ENCODE measurements around the gene SELENOM. TPM values are rescaled to one million over a fixed set of nuclear protein-coding genes. Genes with fewer than 3 reads are reported as not detected.

SELENOM gene
- total RNA-seq, 4 donors from 2014 or later = 37.4 to 72.1 (median 56.0) TPM

GRCh38 chr22:31083923-31084810, 23.2 kb downstream of the SELENOM start:
- Histone ChIP-seq H3K36me3 (peaks cover 17% of the 10 kb centered on the region), H3K27ac (peak overlapping the region; percentile 94), H3K27me3 (no peaks in the 10 kb centered on the region), H3K9me3 (no peaks in the 10 kb centered on the region), H3K4me1 (peaks cover 66% of the 10 kb centered on the region), H3K4me3 (peak overlapping the region; percentile 76)
- TF ChIP-seq POLR2AphosphoS5 (IDR thresholded peaks at IDR 0.05) = no peak
- TF ChIP-seq EP300 (IDR thresholded peaks at IDR 0.05) = no peak
- TF ChIP-seq POLR2A (IDR thresholded peaks at IDR 0.05) = no peak
- TF ChIP-seq CTCF (IDR thresholded peaks at IDR 0.05) = no peak
- no peak for DNase-seq (ENCODE audit: low spot score in 2 of 2)
- 6% methylated on average over 14 of the region's 18 CpGs for WGBS

GRCh38 chr22:31083377-31083768, 24.0 kb downstream of the SELENOM start:
- DNase-seq (ENCODE audit: low spot score in 2 of 2) = no peak
- Histone ChIP-seq H3K4me3 (peak overlapping the region; percentile 76), H3K4me1 (peaks cover 66% of the 10 kb centered on the region), H3K27me3 (no peaks in the 10 kb centered on the region), H3K9me3 (no peaks in the 10 kb centered on the region), H3K36me3 (peaks cover 9% of the 10 kb centered on the region), H3K27ac (no peak overlapping the region)
- 51% methylated on average over 3 of the region's 3 CpGs for WGBS
- no peak for TF ChIP-seq POLR2AphosphoS5 (IDR thresholded peaks at IDR 0.05)
- TF ChIP-seq CTCF (IDR thresholded peaks at IDR 0.05) = no peak
- TF ChIP-seq POLR2A (IDR thresholded peaks at IDR 0.05) = no peak
- TF ChIP-seq EP300 (IDR thresholded peaks at IDR 0.05) = no peak

GRCh38 chr22:31082606-31083376, 24.6 kb downstream of the SELENOM start:
- peak; percentile 82 to 84 for DNase-seq (ENCODE audit: low spot score in 2 of 2)
- Histone ChIP-seq H3K4me3 (peak overlapping the region; percentile 76), H3K4me1 (peaks cover 66% of the 10 kb centered on the region), H3K27me3 (no peaks in the 10 kb centered on the region), H3K36me3 (peaks cover 4% of the 10 kb centered on the region), H3K9me3 (no peaks in the 10 kb centered on the region), H3K27ac (peak overlapping the region; percentile 86)
- TF ChIP-seq EP300 (IDR thresholded peaks at IDR 0.05) = no peak
- peak in 1 of 2 donors; percentile 53 for TF ChIP-seq CTCF (IDR thresholded peaks at IDR 0.05)
- 71% methylated on average over 10 of the region's 11 CpGs for WGBS

GRCh38 chr22:31081963-31082605, 25.3 kb downstream of the SELENOM start:
- H3K27me3 ChIP-seq = no peaks in the 10 kb centered on the region
- TF ChIP-seq POLR2AphosphoS5 (IDR thresholded peaks at IDR 0.05) (no peak), CTCF (IDR thresholded peaks at IDR 0.05) (no peak), POLR2A (IDR thresholded peaks at IDR 0.05) (no peak), EP300 (IDR thresholded peaks at IDR 0.05) (no peak)
- H3K27ac ChIP-seq = peak overlapping the region; percentile 86
- H3K4me3 ChIP-seq = peak overlapping the region; percentile 76
- peaks cover 67% of the 10 kb centered on the region for H3K4me1 ChIP-seq
- no peaks in the 10 kb centered on the region for H3K36me3 ChIP-seq
- DNase-seq (ENCODE audit: low spot score in 2 of 2) = peak in 1 of 2 donors; percentile 77
- H3K9me3 ChIP-seq = no peaks in the 10 kb centered on the region
- WGBS = 17% methylated on average over 6 of the region's 6 CpGs
